Large intestine (tissue), 3 donors: Measurements from ENCODE around the gene CDH2. TPM values are rescaled to one million over a fixed set of nuclear protein-coding genes. Genes with fewer than 3 reads are reported as not detected.
"Not testable (repeated sequence)": the region's sequence is repeated elsewhere in the genome, so short reads cannot be mapped to it uniquely, and the experiment has no call there.

Experiments used
- DNase-seq, 2 donors: peaks; one replicate each; pipeline versions ENCODE4 v3.0.0 to v3.0.0-alpha.2; 2013
- H3K27ac ChIP-seq: one replicate; pipeline ENCODE4 v1.5.1; 2013; ENCODE audit warnings: low read length
- H3K27me3 ChIP-seq: 2 replicates; pipeline ENCODE4 v1.6.1; 2013; ENCODE audit warnings: low read length; ENCODE audit not compliant: control insufficient read depth, insufficient read depth
- H3K36me3 ChIP-seq: 2 replicates; pipeline ENCODE4 v1.6.1; 2013; ENCODE audit warnings: low read length; ENCODE audit not compliant: control insufficient read depth, insufficient read depth
- H3K4me1 ChIP-seq: one replicate; pipeline ENCODE4 v1.6.1; 2013; ENCODE audit warnings: low read length; ENCODE audit not compliant: control insufficient read depth, insufficient read depth
- H3K4me3 ChIP-seq: one replicate; pipeline ENCODE4 v1.5.1; 2013; ENCODE audit warnings: low read length
- H3K9me3 ChIP-seq: one replicate; pipeline ENCODE4 v1.6.1; 2013; ENCODE audit warnings: mild to moderate bottlenecking, low read depth, low read length, moderate library complexity; ENCODE audit not compliant: control insufficient read depth
- WGBS: methylation state at CpG from one replicate; pipeline ENCODE4 v1.1.5; 2013; ENCODE audit warnings: low lambda C conversion rate; ENCODE audit not compliant: insufficient coverage; 5-methylcytosine and 5-hydroxymethylcytosine counted together
- polyA plus RNA-seq: library from polyadenylated mRNA; unstranded; fragments of 120-200 nt; gene quantifications from one replicate; pipeline ENCODE4 v1.2.1, GENCODE V29; 2013

The CDH2 gene
- polyA plus RNA-seq, 1 donor = 14.2 TPM

GRCh38 chr18:27948986-27949385 is 227.9 kb downstream of the CDH2 start:
- no peak for DNase-seq
- no peaks in the 10 kb centered on the region for H3K9me3 ChIP-seq
- no peaks in the 10 kb centered on the region for H3K36me3 ChIP-seq
- H3K27me3 ChIP-seq = no peaks in the 10 kb centered on the region
- no peak overlapping the region for H3K27ac ChIP-seq
- no CpG with 5 or more reads among the region's 2 CpGs for WGBS
- no peaks in the 10 kb centered on the region for H3K4me1 ChIP-seq
- H3K4me3 ChIP-seq = no peak overlapping the region

- Histone ChIP-seq H3K27me3 (no peaks in the 10 kb centered on the region), H3K27ac (no peak overlapping the region), H3K36me3 (no peaks in the 10 kb centered on the region), H3K4me1 (no peaks in the 10 kb centered on the region), H3K9me3 (no peaks in the 10 kb centered on the region), H3K4me3 (no peak overlapping the region)
- DNase-seq = no peak
- WGBS = 100% methylated on average over 1 of the region's 6 CpGs
Observed at GRCh38 chr18:27942706-27943105, 234.2 kb downstream of the CDH2 start.

DNA sequence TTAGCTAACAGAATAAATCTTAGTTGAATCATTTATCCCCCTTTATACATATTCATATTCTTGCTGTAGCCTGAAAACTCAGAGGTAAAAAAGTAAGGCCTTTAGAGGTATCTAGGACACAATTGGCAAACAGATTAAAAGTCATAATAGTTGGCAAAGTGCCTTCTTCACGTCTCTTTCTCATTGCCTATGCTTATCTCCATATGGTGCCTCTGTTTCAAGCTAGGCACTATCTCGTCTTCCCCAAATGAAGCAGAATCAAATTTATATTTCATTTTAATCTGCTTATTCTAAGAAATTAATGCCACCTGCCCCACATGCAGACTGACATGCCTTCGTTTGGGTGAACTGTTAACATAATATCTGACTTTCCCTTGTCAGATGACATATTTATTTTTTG is 245.4 kb downstream of the CDH2 start:
- no peak overlapping the region for H3K27ac ChIP-seq
- no peak for DNase-seq
- no peaks in the 10 kb centered on the region for H3K4me1 ChIP-seq
- WGBS = 66% methylated on average over 3 of the region's 3 CpGs
- no peaks in the 10 kb centered on the region for H3K36me3 ChIP-seq
- H3K4me3 ChIP-seq = no peak overlapping the region
- H3K27me3 ChIP-seq = no peaks in the 10 kb centered on the region
- no peaks in the 10 kb centered on the region for H3K9me3 ChIP-seq

DNA sequence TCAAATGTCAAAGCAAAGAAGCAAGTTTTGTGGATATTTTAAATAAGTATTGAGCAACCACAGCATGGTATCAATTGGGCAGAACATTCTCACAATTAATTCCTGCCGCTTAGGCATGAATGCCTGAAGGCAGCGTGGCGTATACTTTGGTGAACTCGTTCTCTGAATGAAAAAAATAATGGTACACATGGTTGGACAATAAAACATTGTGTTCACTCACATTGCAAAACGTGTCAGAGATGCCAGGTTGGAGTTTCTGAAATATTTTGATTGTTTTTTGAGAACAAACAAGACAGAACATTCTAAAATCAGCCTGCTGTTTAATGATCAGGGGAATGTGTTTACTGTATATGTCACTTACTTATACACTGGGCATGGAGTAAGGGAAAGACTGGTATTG is 254.2 kb downstream of the CDH2 start:
- Histone ChIP-seq H3K36me3 (no peaks in the 10 kb centered on the region), H3K4me3 (no peak overlapping the region), H3K9me3 (no peaks in the 10 kb centered on the region), H3K4me1 (no peaks in the 10 kb centered on the region), H3K27ac (no peak overlapping the region), H3K27me3 (no peaks in the 10 kb centered on the region)
- 100% methylated on average over 1 of the region's 5 CpGs for WGBS
- no peak for DNase-seq

- Histone ChIP-seq H3K27ac (no peak overlapping the region), H3K36me3 (no peaks in the 10 kb centered on the region), H3K9me3 (no peaks in the 10 kb centered on the region), H3K4me3 (no peak overlapping the region), H3K27me3 (no peaks in the 10 kb centered on the region), H3K4me1 (no peaks in the 10 kb centered on the region)
- WGBS = 67% methylated on average over 1 of the region's 18 CpGs
- DNase-seq = peak in 1 of 2 donors; percentile 5
Observed at GRCh38 chr18:27921904-27922751, 254.8 kb downstream of the CDH2 start.

DNA sequence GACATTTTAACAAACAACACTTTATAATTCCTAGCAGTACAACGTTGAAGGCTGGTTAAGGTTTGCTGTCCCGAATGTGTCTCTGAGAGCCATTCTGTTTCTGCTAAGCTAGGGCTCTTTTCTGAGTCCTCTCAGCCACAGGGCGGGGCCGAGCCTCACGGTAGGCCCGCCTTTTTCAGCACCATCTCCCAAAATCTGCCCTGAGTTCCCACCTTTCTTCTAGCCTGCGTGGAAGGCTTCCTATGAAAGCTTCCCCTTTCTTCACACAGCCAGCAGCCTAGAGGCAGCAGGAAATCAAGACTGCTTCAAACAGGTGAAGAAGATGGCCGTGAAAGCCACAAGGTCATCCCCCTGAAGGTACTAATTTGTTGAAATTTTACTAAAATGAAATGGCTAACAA is 255.5 kb downstream of the CDH2 start:
- Histone ChIP-seq H3K9me3 (no peaks in the 10 kb centered on the region), H3K27ac (no peak overlapping the region), H3K36me3 (no peaks in the 10 kb centered on the region), H3K4me3 (no peak overlapping the region), H3K4me1 (no peaks in the 10 kb centered on the region), H3K27me3 (no peaks in the 10 kb centered on the region)
- DNase-seq = no peak
- WGBS = no CpG with 5 or more reads among the region's 8 CpGs

GRCh38 chr18:27920836-27921235 is 256.1 kb downstream of the CDH2 start:
- no CpG with 5 or more reads among the region's 3 CpGs for WGBS
- DNase-seq = no peak
- H3K27ac ChIP-seq = no peak overlapping the region

GRCh38 chr18:27906189-27906588 is 270.7 kb downstream of the CDH2 start:
- H3K9me3 ChIP-seq, H3K27ac ChIP-seq, H3K4me1 ChIP-seq, H3K36me3 ChIP-seq, H3K4me3 ChIP-seq, DNase-seq, H3K27me3 ChIP-seq: not testable (repeated sequence)
- 100% methylated on average over 1 of the region's 2 CpGs for WGBS

More at GRCh38 chr18:27920836-27921235, 256.1 kb downstream of the CDH2 start:
- no peak overlapping the region for H3K4me3 ChIP-seq
- H3K36me3 ChIP-seq = no peaks in the 10 kb centered on the region
- no peaks in the 10 kb centered on the region for H3K9me3 ChIP-seq
- H3K27me3 ChIP-seq = no peaks in the 10 kb centered on the region
- no peaks in the 10 kb centered on the region for H3K4me1 ChIP-seq

DNA sequence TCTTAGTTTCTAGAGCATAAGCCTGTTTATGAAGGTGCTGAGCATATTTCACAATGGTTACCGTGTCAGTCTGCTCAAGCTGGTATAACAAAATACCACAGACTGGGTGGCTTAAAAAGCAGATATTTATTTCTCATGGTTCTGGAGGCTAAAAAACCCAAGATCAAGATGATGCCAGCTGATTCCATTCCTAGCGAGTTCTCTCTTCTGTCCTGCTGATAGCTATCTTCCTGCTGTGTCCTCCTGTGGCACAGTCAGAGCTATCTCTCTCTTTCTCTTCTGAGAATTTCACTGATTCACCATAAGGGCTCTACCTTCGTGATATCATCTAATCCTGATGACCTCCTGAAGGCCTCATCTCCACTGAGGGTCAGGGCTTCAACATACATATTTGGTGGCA is 273.0 kb downstream of the CDH2 start:
- Histone ChIP-seq H3K9me3 (no peaks in the 10 kb centered on the region), H3K27me3 (no peaks in the 10 kb centered on the region), H3K4me1 (no peaks in the 10 kb centered on the region), H3K27ac (no peak overlapping the region), H3K4me3 (no peak overlapping the region), H3K36me3 (no peaks in the 10 kb centered on the region)
- no peak for DNase-seq
- no CpG with 5 or more reads among the region's 3 CpGs for WGBS

DNA sequence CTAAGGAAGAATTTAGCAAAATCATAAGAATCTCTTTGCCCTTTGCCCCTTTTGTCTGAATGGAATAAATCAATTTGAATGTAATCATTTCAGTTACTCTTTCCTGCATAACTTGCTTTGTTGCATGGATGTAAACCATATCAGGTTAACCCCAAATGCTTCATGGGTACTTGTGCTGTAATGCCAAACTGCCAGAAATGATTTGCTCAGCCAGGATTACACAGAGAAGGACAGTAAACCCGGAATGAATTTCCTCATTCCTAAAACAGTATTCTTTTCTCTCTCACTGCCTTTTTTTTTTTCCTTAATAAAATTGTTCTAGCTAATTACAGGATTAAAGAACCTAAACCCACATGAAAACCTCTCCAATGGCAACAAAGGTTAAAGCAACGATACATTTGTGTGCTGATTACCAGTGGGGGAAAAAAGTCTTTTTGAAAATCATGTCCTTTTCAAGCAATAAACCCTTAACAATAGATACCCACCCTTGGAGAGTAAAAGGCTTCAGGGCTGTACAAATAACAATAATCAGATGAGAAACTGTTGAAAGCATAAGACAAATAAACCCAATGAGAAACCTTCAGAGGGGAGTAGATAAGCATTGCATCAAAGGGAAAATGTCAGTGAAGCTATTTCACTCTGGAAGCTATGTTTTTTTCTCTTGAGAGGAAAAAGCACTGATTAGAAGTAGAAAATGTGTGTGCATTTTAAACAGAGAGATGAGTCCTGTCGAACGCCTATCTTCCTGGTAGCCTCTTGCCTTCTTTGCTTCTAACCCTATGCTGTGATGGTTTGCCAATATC is 275.3 kb downstream of the CDH2 start:
- no CpG with 5 or more reads among the region's 4 CpGs for WGBS
- DNase-seq = no peak
- Histone ChIP-seq H3K9me3 (no peaks in the 10 kb centered on the region), H3K4me1 (no peaks in the 10 kb centered on the region), H3K27ac (no peak overlapping the region), H3K27me3 (no peaks in the 10 kb centered on the region), H3K36me3 (no peaks in the 10 kb centered on the region), H3K4me3 (no peak overlapping the region)
